DMS 273 (cell line): ENCODE measurements around the gene KIF27.
"Not testable (repeated sequence)": the region's sequence is repeated elsewhere in the genome, so short reads cannot be mapped to it uniquely, and the experiment has no call there.

Experiments
- DNase-seq: peaks from one replicate; lab custom pipeline; 2025; ENCODE audit not compliant: unreplicated experiment; lab: John Stamatoyannopoulos, UW

The KIF27 gene

DNA sequence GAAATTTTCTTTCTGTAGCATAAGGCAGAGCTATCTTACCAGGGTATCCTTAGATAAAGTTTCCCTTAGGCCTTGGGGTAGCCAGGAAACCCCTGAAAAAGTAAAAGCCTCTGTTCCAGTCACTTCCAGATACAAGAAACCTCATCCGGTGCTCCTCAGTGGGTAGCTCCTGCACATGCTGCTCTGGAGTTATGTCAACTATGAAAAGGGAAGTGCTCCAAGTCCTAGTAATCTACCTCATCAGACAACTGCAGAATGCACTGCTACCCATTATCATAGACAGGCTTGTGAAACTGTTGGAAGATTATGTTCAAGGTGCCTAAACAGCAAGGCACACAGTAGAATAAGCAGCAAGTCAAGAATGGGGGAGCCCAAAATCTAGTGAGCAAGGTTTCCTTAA is 112.0 kb downstream of the KIF27 start:
- not testable (repeated sequence) for DNase-seq

DNA sequence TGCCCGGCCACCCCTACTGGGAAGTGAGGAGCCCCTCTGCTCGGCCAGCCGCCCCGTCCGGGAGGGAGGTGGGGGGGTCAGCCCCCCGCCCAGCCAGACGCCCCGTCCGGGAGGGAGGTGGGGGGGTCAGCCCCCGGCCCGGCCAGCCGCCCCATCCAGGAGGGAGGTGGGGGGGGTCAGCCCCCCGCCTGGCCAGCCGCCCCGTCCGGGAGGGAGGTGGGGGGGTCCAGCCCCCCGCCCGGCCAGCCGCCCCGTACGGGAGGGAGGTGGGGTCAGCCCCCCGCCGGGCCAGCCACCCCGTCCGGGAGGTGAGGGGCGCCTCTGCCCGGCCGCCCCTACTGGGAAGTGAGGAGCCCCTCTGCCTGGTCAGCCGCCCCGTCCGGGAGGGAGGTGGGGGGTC is 116.8 kb downstream of the KIF27 start:
- DNase-seq: not testable (repeated sequence)

DNA sequence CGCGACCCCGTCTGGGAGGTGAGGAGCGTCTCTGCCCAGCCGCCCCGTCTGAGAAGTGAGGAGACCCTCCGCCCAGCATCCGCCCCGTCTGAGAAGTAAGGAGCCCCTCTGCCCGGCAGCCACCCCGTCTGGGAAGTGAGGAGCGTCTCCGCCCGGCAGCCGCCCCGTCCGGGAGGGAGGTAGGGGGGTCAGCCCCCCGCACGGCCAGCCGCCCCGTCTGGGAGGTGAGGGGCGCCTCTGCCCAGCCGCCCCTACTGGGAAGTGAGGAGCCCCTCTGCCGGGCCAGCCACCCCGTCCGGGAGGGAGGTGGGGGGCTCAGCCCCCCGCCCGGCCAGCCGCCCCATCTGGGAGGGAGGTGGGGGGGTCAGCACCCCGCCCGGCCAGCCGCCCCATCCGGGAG is 117.3 kb downstream of the KIF27 start:
- DNase-seq: not testable (repeated sequence)

DNA sequence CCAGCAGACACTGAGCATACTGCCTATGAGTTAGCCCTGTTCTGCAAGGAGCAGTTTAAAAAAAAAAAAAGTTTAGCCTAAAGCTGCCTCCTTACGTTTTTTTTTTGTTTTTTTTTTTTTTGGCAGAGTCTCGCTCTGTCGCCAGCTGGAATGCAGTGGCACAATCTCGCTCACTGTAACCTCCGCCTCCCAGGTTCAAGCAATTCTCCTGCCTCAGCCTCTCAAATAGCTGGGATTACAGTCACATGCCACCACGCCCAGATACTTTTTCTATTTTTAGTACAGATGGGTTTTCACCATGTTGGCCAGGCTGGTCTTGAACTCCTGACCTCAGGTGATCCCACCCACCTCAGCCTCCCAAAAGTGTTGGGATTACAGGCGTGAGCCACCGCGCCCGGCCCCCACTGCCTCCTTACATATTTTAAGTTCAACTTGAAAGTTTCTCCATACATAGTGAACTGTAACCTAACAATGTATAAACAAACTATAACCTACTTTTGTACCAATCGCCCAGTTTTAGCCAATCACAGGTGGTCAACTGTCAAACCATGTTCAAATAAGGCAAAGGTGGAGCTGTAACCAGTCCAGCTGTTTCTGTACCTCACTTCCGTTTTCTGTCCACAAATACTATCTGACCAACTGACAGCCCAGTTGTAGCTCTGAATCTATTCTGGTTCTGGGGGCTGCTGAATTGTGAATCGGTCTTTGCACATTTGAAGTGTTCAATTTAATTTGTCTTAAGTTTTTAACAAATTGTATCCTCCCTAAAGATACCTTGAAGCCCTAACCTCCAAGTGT is 120.8 kb downstream of the KIF27 start:
- no peak for DNase-seq

DNA sequence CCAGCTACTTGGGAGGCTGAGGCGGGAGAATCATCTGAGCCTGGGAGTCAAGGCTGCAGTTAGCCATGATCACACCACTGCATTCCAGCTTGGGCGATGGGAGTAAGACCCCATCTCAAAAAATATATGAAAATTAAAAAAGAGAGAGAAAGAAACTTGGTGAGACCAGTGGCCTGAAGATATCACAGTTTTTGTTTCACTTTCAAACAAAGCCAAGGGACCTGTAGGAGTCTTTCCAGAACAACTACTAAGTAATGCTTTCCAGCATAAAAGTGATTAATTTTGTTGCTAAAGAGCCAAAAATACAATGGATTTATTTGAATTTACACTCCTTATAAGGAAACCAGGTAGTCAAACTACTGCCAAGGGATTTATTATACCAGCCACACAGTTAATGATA is 127.2 kb downstream of the KIF27 start:
- DNase-seq: no peak

DNA sequence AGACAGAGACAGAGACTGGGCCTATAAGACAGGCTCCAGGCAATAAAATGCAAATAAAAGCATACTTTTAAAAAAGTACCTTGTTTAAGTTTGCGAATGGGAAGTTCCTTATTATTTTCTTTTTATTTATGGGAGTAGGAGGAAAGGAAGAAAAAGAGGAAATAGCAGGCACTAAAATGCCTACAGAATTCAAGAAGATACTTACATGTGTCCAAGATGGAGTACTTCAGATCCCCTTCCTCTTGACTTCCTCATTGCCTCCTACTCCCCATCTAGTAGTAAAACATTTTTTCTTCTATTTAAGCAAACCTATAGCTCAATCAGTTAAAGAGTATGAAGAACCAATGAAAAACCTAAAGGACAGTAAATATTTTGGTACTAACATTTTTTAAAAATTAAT is 128.5 kb downstream of the KIF27 start:
- no peak for DNase-seq
